ENCODE data around the gene EIF3K.

EIF3K gene

DNA sequence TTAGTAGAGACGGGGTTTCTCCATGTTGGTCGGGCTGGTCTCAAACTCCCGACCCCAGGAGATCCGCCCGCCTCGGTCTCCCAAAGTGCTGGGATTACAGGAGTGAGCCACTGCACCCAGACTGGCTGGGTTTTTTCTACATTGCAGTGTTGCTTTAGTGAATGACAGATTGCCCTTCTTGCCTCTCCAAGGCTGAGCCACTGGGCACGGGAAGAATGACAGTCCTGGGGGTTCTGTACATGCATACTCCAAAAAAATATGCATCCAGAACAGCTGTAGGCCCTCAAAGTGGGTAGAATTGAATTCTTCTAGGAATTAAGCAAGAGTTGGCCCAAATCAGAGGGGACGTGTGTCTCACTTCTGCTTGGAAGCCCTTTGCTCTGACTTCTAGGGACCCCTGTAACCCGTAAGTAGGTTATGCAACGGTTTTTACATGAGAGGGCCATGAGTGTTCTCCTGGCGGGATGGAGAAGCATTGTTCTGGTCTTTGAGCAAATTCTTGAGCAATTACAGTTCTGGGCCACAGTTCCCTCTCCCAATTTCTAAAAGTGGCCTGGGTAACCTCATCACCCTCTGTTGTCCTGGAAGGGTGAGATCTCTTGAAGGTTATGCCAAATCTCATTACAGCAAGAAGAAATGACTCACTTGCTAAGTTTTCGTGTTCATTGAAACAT, 32.1 kb downstream of the EIF3K start:
- no peak for DNase-seq

GRCh38 chr19:38653028-38653571, 34.1 kb downstream of the EIF3K start:
- DNase-seq, result no peak

DNA sequence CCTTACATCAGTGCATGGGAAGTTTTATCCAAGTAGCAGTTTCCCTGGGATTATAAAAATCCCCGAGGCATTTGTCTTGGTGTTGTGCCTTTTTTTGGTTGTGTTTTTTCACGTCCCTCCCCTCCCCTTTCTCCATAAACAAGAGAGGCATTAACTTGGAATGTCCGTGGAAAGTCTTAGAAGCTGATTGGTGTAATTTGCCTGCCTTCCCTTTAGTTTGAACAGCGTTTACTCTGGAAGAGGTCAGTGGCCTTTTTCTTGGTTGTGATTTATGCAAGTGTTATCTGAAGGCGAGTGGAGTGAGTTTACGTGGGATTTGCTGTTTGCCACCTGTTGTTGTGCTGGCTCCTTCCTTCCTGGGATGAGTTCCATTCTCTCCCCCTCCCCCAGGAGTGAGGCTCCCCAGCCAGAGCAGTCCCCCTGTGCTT, 35.7 kb downstream of the EIF3K start:
- DNase-seq, result no peak

GRCh38 chr19:38655148-38655824, 36.3 kb downstream of the EIF3K start:
- no peak for DNase-seq

- DNase-seq, result no peak
These were observed 37.4 kb downstream of the EIF3K start for GRCh38 chr19:38656171-38656981.

GRCh38 chr19:38657633-38658222, 38.7 kb downstream of the EIF3K start:
- DNase-seq, result no peak

GRCh38 chr19:38658462-38659306, 39.7 kb downstream of the EIF3K start:
- no peak for DNase-seq

- no peak for DNase-seq
These were observed 41.7 kb downstream of the EIF3K start for GRCh38 chr19:38660724-38661123.

- no peak for DNase-seq
These were observed 42.1 kb downstream of the EIF3K start for GRCh38 chr19:38661136-38661535.

- no peak for DNase-seq
These were observed 43.0 kb downstream of the EIF3K start for GRCh38 chr19:38661996-38662395.

DNA sequence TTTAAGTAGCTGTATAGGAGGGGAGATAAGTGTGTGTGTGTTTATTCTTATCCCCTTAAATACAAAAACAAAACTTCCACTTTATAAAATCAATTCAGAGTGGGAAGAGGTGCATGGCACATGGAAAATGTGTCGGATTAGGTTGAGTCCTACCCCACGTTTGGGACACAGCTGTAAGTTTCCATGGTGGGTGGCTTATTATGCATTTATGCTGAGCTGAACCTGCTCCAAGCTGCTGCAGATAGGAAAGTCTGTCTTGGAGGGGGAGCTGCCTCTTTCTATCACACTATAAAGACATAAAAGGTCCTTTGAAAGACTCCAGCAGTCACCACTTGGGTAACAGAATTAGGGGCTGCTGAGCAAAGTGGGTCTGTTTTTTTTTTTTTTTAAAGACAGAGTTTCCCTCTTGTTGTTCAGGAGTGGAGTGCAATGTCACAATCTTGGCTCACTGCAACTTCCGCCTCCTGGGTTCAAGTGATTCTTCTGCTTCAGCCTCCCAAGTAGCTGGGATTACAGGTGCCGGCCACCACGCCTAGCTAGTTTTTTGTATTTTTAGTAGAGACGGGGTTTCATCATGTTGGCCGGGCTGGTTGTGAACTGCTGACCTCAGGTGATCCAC, 43.7 kb downstream of the EIF3K start:
- no peak for DNase-seq

DNA sequence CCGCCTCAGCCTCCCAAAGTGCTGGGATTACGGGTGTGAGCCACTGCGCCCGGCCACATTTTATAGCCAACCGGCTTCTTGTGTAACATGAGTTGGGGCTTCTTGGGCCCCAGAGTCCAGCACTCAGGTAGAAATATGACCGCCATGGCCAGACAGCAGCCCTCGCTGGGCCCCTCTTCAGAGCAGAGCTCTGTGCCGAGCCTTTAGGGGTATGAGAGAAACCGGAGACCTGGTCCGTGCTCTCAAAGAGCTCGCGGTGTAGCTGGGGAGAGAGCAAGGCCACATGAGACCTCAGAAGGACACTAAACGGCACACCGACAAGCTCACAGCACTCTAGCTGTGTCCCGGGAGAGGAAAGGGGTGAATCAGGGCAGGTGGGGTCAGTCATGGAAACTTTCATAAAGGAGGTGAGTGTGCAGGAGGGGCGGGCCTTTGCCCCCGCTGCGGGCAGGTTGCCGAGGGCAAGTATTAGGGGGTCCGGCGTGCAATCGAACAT, 44.2 kb downstream of the EIF3K start:
- DNase-seq, result no peak

DNA sequence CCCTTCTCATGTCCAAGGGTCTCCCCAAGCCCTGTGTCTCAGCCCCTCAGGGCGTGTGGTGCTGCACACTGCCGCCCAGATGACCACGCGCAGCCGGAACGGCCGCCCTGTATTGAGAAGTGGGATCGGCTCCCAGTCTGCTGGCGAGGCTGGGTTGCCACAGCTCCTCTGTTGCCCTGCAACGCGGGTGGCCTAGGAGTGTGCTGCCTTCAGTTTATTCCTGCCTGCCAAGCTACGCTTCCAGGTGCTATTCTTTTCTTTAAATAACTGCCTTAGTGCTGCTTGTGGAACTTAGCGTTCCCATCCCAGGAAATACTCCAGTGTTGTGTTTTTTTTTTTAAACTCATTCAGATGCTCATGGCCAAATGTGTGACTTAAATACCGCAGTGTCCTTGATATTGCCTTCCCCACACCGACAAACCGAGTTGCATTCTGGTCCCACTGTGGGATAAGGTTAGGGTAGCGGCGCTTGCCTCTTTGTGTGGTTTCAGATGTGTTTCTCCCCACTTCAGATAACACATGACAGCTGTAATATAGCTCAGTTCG, 45.0 kb downstream of the EIF3K start:
- no peak for DNase-seq

DNA sequence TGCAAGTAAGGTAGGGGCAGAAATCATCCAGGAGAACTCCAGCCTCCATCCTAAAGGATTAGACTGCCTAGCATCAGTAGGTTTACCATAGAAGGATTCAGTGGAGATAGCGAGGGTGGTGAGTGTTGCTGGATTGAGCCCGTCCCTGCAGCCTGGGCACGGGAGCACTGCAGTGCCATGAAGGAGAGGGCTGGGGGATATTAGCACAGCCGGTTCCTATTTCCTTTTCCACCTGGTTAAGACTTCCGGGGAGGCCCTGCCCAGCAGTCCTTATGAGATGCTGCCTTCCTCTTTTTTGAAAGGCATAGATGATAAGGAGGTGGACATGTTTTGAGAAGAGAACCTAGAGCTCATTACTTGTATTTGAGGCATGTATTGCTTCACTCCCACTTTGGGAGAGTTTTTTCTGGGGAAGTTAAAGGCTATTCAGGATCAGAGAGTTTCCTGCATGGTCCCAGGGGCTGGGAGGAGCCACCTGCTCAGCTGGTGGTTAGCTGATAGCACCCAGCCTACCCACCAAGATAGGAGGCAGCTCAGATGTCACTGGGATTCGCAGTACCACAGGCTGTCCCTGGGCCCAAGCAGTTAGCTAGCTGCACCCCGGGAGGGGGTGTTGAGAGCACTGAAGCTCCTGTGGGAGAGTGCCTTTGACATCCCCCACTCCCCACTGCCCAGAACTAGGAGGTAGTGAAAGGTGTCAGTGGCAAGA, 45.7 kb downstream of the EIF3K start:
- no peak for DNase-seq

DNA sequence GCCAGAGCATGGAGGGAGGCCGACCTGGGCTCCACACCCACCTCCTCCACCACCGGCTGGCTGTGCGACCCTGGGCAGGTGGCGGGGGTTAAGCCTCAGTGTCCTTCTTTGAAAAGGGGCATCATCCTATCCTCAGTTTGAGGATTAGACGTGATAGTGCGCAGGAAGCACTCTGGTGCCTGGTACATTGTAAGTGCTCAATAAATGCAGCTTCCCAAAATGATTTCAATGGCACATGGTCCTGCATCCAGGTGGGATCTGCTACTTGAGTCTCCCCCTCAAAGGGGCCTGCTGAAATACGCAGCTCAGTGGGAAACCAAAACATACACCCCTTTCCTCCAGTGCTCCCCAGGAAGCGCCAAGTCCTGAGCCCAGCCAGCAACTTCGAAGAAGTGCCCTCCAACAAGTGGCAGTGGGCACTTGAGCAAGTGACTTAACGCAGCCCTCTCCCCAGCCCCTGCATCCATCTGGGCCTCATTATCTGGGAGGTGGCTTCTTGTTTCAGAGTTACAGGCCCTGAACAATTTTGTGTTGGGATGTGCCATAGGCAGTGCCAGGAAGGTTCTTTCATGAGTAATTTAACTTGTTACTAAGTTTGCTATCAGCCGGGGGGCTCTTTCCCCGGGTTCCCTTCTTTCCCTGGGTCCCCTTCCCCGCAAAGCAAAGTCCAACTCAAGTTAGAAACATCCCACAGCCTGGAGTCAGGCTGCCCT, 46.4 kb downstream of the EIF3K start:
- no peak for DNase-seq

- no peak for DNase-seq
These were observed 47.1 kb downstream of the EIF3K start for GRCh38 chr19:38665950-38666662.

- no peak for DNase-seq
These were observed 47.9 kb downstream of the EIF3K start for GRCh38 chr19:38666663-38667511.

DNA sequence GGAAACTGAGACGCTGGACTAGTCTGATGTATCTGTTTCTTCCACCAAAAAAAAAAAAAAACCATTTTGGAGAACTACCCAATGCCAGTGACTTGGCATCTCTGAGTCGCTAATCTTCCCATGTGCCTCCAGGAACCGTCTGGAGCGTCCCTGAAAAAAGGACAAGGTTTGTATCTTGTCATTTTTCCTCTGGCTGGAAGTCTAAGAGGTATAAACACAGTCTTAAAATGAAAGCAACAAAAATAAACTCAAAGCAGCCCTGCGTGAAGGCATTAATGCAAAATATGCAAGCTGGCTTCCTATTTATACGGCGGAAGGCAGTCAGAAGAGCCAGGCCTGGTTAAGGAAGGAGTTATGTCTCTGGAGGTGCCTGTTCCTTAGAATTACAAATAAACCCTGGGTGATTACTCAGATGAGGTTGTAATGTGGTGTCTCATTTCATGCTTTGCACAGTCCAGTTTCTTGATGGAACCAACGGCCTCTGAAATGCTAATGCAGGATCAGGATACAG, 48.7 kb downstream of the EIF3K start:
- DNase-seq, result no peak
